K562 (cell line): Measurements from ENCODE around the gene PLCB1. TPM values are rescaled to one million over a fixed set of nuclear protein-coding genes. Genes with fewer than 3 reads are reported as not detected.

Experiments
- CUX1 ChIP-seq: fragments of 200-800 bp; sonication (Bioruptor generic); IDR thresholded peaks from 2 replicates; pipeline ENCODE4 v1.6.1; 2016; ENCODE audit warnings: missing genetic modification characterization, missing compliant biosample characterization
- HINFP ChIP-seq: fragments of 450-650 bp; conservative IDR thresholded peaks from 2 replicates; pipeline ENCODE4 v1.6.1; 2016; ENCODE audit warnings: missing genetic modification characterization, low read depth, mild to moderate bottlenecking, control low read depth, missing compliant biosample characterization
- NR2C2 ChIP-seq, 2 experiments: fragments of 200-800 bp in 1 of 2; sonication (Bioruptor generic) in 1 of 2; sonication (generic) in 1 of 2; formaldehyde crosslinking in 1 of 2; IDR thresholded peaks; 2 replicates each; pipeline versions ENCODE4 v1.6.1 to v1.8.0; 2016 to 2022; ENCODE audit warnings: mild to moderate bottlenecking in 1 of 2, missing compliant biosample characterization in 1 of 2, missing genetic modification characterization in 1 of 2, missing genetic modification reagents in 1 of 2
- PTBP1 ChIP-seq: fragments of 200-400 bp; formaldehyde crosslinking; IDR thresholded peaks from 2 replicates; pipeline ENCODE4 v1.6.1; 2017; ENCODE audit warnings: low read depth, low read length
- polyA plus RNA-seq, 8 experiments: library from polyadenylated mRNA; depleted of rRNA in 4 of 8; stranded (reverse) in 5 of 8; unstranded in 3 of 8; fragments of >200 nt; fragmentation: Nextera tagmentation in 2 of 8; fragmentation: Illumina TruSeq in 1 of 8; extraction: Ambion mirVana in 2 of 8; extraction: Trizol in 1 of 8; gene quantifications; 2 replicates each; pipeline versions ENCODE4 v1.2.1 to v1.2.3, GENCODE V29; 2011 to 2014; ENCODE audit warnings: inconsistent platforms in 1 of 8, missing spikeins in 1 of 8
- total RNA-seq, 7 experiments: library from RNA; depleted of rRNA in 6 of 7; stranded (reverse); fragments of >200 nt in 6 of 7; fragmentation: Illumina TruSeq in 2 of 7; extraction: Trizol in 2 of 7; gene quantifications; 2 replicates each; pipeline versions ENCODE4 v1.2.1 to v1.2.3, GENCODE V29; 2011 to 2021; ENCODE audit warnings: low replicate concordance in 1 of 7

The PLCB1 gene
- total and polyA plus RNA-seq, 9 of the 15 experiments (the other 6 are each of a cell fraction or from before 2014, with no cell fraction given), result 0.34 to 3.1 (median 1.3) TPM

- TF ChIP-seq CUX1 (CRISPR knock-in tag) (no peak), HINFP (tag) (no peak), NR2C2 (CRISPR knock-in tag; IDR thresholded peaks at IDR 0.05) (no peak), NR2C2 (tag; IDR thresholded peaks at IDR 0.05) (no peak), PTBP1 (no peak)
These were observed 705.3 kb downstream of the PLCB1 start (continued) for GRCh38 chr20:8837396-8837795.
